Measurements from ENCODE around the gene AKR1C4. TPM values are rescaled to one million over a fixed set of nuclear protein-coding genes. Genes with fewer than 3 reads are reported as not detected.

The AKR1C4 gene
- total RNA-seq, 1 experiment from 2014 or later = 0.40 TPM

GRCh38 chr10:5183923-5184322, 12.7 kb upstream of the AKR1C4 start:
- no peak for DNase-seq
- H3K4me3 Mint-ChIP-seq (ENCODE audit: low read depth, unreplicated experiment) = no peak overlapping the region
- no peak for TF ChIP-seq CTCF (IDR thresholded peaks at IDR 0.05; ENCODE audit: unreplicated experiment)
- no peaks in the 10 kb centered on the region for H3K4me1 Mint-ChIP-seq (ENCODE audit: low read depth, unreplicated experiment)
- no peaks in the 10 kb centered on the region for H3K36me3 Mint-ChIP-seq (ENCODE audit: insufficient read depth, unreplicated experiment)
- H3K27ac Mint-ChIP-seq (ENCODE audit: unreplicated experiment) = no peak overlapping the region
- no peaks in the 10 kb centered on the region for H3K27me3 Mint-ChIP-seq (ENCODE audit: unreplicated experiment)
- CTCF ChIA-PET = no interaction called here
- BruUV-seq (replicated peaks) = no TSS peak
- intact Hi-C loops (cut with micrococcal nuclease; ENCODE audit: unreplicated experiment) = no loop called here
- peaks cover 3% of the 10 kb centered on the region for H3K9me3 Mint-ChIP-seq (ENCODE audit: low read depth, unreplicated experiment)

- DNase-seq = no peak
- no peak for TF ChIP-seq CTCF (IDR thresholded peaks at IDR 0.05; ENCODE audit: unreplicated experiment)
- no TSS peak for BruUV-seq (replicated peaks)
- CTCF ChIA-PET = no interaction called here
- Mint-ChIP-seq H3K27me3 (ENCODE audit: unreplicated experiment) (no peaks in the 10 kb centered on the region), H3K36me3 (ENCODE audit: insufficient read depth, unreplicated experiment) (no peaks in the 10 kb centered on the region), H3K4me3 (ENCODE audit: low read depth, unreplicated experiment) (no peak within 1 kb of the TSS), H3K9me3 (ENCODE audit: low read depth, unreplicated experiment) (no peaks in the 10 kb centered on the region), H3K4me1 (ENCODE audit: low read depth, unreplicated experiment) (no peaks in the 10 kb centered on the region), H3K27ac (ENCODE audit: unreplicated experiment) (no peak within 1 kb of the TSS)
- intact Hi-C loops (cut with micrococcal nuclease; ENCODE audit: unreplicated experiment) = no loop called here
Observed at GRCh38 chr10:5184987-5185775, 11.5 kb upstream of the AKR1C4 start, which contains the start of gene AKR1C8. Gene AKR1C8, minus strand, starts transcription at chr10:5185150. Its CDS starts 46 bp downstream, at chr10:5185104.

- BruUV-seq (replicated peaks) = no TSS peak
- Mint-ChIP-seq H3K27ac (ENCODE audit: unreplicated experiment) (no peak overlapping the region), H3K4me3 (ENCODE audit: low read depth, unreplicated experiment) (no peak overlapping the region), H3K36me3 (ENCODE audit: insufficient read depth, unreplicated experiment) (no peaks in the 10 kb centered on the region), H3K4me1 (ENCODE audit: low read depth, unreplicated experiment) (no peaks in the 10 kb centered on the region), H3K27me3 (ENCODE audit: unreplicated experiment) (no peaks in the 10 kb centered on the region), H3K9me3 (ENCODE audit: low read depth, unreplicated experiment) (no peaks in the 10 kb centered on the region)
- intact Hi-C loops (cut with micrococcal nuclease; ENCODE audit: unreplicated experiment) = no loop called here
- DNase-seq = no peak
- CTCF ChIA-PET = interaction anchor here (1.6 kb wide), 1 partner anchor 9 kb away, joined by 3 read pairs; the partner anchor contains the start of gene AKR1C4
- no peak for TF ChIP-seq CTCF (IDR thresholded peaks at IDR 0.05; ENCODE audit: unreplicated experiment)
Observed at GRCh38 chr10:5187867-5188266, 8.8 kb upstream of the AKR1C4 start.

- intact Hi-C loops (cut with micrococcal nuclease; ENCODE audit: unreplicated experiment) = no loop called here
- Mint-ChIP-seq H3K9me3 (ENCODE audit: low read depth, unreplicated experiment) (no peaks in the 10 kb centered on the region), H3K4me1 (ENCODE audit: low read depth, unreplicated experiment) (no peaks in the 10 kb centered on the region), H3K27ac (ENCODE audit: unreplicated experiment) (no peak overlapping the region), H3K27me3 (ENCODE audit: unreplicated experiment) (no peaks in the 10 kb centered on the region), H3K36me3 (ENCODE audit: insufficient read depth, unreplicated experiment) (no peaks in the 10 kb centered on the region), H3K4me3 (ENCODE audit: low read depth, unreplicated experiment) (no peak overlapping the region)
- CTCF ChIA-PET = interaction anchor here (1.6 kb wide), 1 partner anchor 9 kb away, joined by 3 read pairs; the partner anchor contains the start of gene AKR1C4
- no peak for DNase-seq
- no TSS peak for BruUV-seq (replicated peaks)
- no peak for TF ChIP-seq CTCF (IDR thresholded peaks at IDR 0.05; ENCODE audit: unreplicated experiment)
Observed at GRCh38 chr10:5188358-5188757, 8.3 kb upstream of the AKR1C4 start.
